Activated CD4-positive, CD25-positive, alpha-beta regulatory T cell treated with anti-CD3 and anti-CD28 coated beads, Interleukin-2, amount 50 U/mL, for 16 hours (primary cell): ENCODE measurements around the gene CEP131.
"Not testable (repeated sequence)": the region's sequence is repeated elsewhere in the genome, so short reads cannot be mapped to it uniquely, and the experiment has no call there.

Source experiments
- DNase-seq: peaks from one replicate; pipeline ENCODE4 v3.0.0-alpha.2; 2020; ENCODE audit warnings: low read depth, low spot score

CEP131 gene

DNA sequence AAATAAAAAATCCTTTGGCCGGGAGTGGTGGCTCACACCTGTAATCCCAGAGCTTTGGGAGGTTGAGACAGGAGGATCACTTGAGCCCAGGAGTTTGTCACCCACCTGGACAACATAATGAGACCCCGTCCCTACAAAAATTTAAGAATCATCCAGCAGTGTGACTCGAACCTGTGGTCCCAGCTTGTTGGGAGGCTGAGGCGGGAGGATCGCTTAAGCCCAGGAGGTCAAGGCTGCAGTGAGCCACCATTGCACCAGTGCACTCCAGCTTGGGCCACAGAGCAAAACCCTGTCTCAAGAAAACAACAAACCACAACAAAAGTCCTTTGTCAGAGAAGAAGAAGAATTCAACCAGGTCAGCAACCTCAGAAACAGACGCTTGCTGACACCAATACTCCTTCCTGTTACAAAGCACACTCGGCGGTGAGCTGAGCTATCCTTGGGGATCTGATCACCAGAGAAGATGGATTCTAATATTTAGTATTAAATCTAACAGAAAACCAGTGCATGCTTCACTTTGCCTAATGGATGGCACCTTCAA, 70.4 kb downstream of the CEP131 start:
- no peak for DNase-seq

DNA sequence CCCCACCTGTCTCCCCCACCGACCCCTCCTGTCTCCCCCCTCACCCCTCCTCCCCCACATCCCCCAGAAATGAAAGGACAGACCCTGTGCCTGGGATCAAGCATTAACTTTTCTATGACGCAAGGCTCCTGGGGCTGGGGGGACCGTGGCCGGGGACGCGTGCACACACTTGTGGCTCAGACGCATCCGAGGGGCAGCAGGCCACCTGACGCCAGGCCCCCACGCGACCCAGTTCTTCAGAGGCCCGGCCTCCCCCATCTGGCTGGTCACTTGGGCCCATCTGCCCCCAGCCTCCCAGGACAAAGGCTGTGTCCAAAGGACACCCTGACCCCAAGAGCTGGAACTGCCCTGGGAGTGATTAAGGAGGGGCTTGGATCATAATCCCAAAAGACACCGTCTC, 71.5 kb downstream of the CEP131 start:
- DNase-seq, result no peak

DNA sequence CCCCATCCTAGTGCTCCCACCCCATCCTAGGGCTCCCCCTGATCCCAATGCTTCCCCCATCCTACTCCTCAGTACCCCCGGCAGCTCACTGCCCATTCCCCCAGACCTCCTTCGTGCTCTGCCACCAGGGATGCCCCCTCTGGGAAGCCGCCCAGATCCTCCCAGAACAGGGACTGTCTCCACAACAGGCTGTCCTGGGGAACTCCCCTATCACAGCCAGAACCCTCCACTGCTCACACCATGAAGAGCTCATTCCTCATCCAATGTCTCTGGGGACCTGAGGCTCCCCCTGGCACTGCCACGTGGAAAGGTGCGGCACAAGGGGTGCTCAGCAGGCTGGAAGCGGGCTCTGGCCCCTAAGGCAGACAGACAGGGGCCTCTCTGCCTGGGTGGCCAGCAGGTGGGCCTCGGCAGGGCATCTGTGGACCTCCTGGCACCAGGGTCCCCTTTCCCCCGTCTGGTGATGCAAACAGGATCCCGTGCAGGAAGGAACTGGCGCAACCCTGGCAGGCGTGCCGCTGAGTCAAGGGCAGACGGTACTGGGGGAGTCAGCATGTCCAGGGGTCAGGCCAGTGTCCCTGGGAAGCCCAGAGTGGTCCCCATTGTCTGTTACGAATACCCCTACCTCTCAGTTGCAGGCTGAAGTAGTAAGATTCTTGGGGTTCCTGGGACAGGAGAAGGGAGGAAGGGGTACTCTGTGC, 72.2 kb downstream of the CEP131 start:
- no peak for DNase-seq

DNA sequence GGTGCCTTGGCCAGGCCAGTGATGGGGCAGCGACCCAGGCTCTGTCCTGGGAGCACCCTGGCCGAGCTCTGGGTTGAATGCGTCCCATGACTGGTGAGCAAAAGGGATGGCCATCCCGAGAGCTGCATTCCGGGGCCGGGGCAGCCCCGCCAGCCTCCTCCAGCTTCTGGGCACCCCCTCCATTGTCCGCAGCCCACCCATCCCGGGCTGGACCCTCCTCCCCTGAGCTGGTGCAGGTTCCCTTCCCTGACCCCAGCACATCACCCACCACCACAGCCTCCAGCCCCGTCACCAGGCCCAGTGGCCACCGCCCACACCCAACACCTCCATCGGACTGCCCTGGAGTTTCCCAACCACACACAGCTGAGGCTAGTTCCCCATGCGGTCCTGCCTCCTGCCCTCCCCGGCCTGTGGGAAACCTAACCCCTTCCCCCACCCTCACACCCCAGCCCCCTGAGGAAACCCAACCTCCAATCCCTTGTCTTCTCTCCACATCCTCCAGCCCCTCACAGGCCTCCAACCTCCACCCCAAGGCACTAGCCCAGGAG, 73.7 kb downstream of the CEP131 start:
- no peak for DNase-seq

DNA sequence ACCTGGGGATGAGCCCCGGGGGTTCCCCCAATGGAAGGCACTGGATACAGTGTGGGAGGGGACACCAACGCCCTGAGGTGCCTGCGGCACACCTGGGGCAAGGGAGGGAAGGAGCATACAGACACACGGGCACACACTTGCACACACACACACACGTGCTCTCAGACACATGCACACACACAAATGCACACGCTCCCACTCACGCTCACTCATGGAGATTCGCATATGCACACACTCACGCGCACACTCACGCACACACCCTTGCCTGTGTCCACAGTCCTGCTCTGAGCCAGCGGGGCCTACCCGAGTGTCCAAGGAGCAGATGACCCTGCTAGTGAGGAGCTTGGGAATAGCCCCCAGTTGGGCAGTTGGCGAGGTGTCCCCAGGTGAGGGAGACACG, 74.2 kb downstream of the CEP131 start:
- DNase-seq, result no peak

DNA sequence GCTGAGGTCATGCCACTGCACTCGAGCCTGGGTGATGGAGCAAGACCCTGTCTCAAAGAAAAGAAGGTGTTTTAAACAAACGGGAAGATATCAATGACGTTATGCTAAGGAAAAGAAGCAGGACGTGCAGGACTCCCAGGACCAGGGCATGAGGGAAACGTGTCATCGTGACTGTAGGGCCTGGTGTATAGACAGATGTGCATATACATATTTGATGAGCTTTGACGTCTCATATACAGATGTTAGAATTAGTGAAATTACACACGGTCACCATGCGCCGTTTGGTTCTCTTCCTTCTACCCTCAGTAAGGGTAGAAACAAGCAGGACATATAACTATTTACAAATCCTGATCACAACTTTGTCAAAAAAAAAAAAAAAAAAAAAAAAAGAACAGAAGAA, 75.1 kb downstream of the CEP131 start:
- DNase-seq, result no peak

DNA sequence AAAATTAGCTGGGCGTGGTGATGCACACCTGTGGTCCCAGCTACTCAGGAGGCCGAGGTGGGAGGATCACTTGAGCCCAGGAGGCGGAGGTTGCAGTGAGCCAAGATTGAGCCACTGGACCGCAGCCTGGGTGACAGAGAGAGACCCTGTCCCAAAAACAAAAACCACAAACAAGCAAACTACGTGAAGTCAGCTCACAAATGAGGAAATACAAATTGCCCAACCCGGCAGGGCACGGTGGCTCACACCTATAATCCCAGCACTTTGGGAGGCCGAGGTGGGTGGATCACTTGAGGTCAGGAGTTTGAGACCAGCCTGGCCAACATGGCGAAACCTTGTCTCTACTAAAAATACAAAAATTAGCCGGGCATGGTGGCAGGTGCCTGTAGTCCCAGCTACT, 76.6 kb downstream of the CEP131 start:
- not testable (repeated sequence) for DNase-seq

DNA sequence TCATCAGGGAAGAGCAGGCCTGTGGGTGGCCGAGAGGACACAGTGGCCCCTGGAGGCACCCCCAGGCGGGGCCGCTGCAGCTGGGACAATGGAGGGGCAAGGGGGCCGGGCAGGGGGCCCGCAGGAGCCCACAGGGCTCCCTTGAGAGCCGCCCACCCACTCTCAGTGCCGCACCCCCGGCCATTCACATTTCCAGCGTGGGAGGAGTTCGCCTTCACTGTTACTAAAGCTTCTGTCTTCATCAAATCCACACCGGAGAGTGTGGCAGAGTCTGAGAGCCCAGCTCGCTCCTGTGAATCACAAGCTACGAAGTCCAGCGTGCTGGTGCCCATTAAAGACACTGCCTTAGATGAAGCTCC, 78.4 kb downstream of the CEP131 start:
- DNase-seq, result no peak

DNA sequence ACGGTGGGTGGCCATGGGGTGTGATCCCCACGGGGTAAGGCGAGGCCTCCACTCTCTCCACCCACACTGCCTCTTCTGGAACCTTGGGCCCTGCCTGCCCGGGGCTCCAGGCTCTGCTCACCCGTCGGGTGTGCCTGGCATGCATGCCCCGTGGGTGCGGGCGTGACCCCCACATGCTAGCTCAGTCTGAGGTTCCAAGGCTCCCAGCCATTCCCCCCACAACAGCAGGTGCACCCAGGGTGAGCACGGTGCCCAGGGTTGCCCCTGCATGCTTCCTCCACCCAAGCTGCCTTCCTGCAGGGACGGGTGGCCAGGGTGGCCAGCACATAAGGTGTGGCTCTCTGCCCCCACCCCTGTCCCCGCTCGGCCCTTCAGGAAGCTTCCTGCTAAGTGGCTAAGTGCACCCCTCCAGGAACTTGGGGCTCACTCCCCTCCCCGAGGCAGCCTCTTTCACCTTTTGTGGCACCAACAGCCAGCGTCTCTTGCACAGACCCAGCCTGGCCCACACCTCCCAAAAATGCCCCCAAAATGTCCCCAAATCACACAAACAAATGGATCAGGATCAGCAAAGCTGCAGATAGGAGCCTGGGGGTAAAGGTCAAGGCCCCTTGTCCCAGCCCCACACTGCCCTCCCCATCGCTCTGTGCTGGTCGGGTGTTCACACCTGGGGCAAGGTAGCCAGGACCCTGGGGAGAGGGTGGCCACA, 78.9 kb downstream of the CEP131 start:
- no peak for DNase-seq

DNA sequence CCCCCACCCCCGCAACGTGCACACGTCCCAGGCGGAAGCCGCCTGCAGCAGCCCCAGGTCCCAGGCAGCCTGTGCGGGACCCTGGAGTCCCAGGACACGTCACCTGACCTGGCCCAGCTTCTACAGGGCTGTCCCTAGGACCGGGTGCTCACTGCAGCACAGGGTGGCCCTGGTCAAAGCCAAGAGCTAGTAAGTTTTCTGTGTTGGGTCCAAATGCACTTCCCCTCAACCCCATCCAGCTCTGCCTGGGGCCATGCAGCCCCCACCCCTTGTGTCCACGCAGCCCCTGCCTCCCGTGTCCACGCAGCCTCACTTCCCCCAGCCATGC, 79.6 kb downstream of the CEP131 start:
- no peak for DNase-seq

DNA sequence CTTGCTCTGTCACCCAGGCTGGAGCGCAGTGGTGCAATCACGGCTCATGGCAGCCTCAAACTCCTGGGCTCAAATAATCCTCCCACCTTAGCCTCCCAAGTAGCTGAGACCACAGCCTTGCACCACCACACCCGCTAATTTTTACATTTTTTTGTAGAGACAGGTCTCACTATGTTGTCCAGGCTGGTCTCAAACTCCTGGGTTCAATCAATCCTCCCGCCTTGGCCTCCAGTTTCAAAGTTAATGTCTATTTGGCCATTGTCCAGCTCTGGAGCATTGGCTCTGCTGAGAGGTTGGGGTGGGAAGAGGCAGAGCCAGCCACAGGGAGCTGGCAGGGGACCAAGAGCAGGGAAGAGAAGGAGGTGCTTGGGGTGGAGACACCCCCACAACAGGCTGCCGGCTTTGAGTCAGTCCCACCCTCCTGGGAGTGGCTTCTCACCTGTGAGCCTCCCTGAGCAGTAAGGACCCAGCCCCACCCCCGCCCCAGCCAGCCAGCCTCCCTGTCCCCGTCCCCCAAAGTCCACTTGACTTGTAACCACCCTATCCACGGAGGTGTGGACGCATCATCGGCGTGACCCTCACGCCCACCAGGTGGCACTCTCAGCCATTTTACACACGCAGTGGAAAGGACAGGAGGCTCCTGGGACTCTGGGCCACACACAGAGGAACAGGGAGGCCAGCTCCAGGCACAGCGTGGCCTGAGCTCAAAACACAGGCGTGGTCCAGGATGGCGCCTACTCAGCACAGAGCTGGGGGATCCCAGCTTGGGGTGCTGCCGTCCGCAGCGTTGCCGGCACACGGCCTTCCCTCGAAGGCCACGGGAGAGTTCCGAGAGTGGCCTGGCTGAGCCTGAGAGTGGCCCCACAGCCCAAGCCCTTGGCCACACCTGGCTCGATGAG, 80.2 kb downstream of the CEP131 start:
- peak; percentile 19 for DNase-seq

DNA sequence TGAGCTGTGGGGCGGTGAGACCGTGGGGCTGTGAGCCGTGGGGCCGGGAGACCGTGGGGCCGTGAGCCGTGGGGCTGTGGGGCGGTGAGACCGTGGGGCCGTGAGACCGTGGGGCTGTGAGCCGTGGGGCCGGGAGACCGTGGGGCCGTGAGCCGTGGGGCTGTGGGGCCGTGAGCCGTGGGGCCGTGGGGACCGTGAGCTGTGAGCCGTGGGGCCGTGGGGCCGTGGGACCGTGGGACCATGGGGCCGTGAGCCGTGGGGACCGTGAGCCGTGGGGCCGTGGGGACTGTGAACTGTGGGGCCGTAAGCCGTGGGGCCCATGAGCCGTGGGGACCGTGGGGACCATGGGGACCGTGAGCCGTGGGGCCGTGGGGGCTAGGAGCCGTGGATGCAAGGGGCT, 82.1 kb downstream of the CEP131 start:
- DNase-seq, result no peak

DNA sequence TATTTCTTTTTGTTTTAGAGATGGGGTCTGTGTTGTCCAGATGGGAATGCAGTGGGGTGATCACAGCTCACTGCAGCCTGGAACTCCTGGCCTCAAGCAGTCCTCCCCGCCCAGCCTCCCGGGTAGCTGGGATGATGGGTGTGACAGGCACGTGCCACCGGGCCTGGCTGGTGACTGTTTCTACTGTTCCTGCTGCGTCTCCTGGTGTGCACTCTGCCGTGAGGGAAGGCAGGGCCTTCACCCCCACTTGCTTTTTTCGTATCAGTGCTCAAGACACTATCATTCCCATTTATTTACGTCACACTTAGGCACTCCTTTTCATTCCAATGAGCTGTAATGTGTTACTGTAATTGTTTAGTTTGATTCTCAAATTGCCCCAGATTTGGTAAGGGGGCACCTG, 82.7 kb downstream of the CEP131 start:
- no peak for DNase-seq
